Measurements from ENCODE around the gene WHRN.

Gene WHRN

DNA sequence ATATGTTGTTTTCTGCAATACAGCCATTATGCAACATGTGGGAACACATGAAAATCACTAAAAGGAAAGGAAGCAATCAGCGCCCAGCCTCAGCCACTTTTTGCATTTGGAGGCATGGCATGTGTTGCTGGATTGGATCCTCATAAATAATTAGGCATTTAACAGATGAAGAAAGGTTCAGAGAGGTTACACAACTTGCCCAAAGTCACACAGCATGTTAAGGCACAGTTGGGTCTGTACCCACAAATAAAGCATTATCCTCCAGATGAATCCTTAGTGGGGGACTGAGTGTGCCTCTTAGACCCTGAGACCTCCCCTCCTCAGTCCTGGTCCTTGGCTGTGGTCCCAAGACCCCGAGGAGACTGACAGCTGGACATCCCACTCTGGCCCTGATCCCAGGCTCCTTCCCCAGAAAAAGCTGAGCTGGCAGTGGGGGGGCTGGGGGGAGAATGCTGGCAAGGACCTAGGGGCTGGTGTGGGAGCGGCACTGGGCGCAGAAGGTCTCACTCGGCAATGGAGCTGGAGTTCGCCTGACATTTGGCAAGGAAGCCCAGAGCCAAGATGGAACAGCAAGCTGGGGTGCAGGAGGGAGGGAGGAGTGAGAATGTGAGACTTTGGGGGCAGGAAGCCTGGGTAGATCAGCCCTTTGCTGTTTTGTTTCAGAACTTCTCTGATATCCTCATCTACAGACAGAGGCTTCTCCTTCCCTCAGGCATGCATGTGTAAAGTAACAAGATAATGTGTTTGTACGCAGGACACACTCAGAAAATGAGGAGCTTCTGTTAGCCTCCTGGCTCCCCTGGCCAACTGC is 110.5 kb downstream of the WHRN start:
- DNase-seq: no peak

DNA sequence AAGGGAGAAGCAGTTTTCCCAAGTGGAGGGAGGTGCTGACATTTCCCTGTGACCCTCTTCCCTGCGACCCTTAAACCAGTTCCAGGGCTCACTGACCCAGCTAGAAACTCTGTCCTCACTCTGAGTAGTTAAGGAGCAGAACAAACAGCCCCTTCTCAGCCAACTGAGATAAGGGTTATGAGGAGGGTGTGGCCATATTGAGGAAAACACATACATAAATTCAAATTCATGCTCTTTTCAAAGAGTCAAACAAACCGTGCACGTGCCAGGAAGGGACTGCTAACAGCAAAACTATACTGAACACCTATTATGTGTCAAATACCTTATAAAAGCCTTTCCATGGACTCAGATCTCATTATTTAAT is 112.5 kb downstream of the WHRN start:
- DNase-seq: no peak

DNA sequence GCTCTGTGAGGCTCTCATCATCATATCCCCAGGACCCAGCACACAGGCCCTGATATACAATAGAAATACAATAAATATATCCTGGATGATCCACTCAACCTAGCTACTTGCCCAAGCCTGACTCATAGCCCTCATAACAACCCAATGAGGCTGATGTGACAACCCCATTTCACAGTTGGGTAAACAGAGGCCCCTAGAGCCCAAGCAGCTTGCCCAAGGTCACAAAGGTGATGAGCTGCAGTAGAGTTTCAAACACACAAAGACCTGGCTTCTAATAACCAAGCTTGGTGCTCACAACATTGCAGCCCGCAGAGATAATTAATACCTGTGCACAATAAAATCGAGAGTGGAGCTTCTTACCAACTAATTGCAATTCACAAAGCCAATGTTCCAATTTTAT is 114.3 kb downstream of the WHRN start:
- no peak for DNase-seq

DNA sequence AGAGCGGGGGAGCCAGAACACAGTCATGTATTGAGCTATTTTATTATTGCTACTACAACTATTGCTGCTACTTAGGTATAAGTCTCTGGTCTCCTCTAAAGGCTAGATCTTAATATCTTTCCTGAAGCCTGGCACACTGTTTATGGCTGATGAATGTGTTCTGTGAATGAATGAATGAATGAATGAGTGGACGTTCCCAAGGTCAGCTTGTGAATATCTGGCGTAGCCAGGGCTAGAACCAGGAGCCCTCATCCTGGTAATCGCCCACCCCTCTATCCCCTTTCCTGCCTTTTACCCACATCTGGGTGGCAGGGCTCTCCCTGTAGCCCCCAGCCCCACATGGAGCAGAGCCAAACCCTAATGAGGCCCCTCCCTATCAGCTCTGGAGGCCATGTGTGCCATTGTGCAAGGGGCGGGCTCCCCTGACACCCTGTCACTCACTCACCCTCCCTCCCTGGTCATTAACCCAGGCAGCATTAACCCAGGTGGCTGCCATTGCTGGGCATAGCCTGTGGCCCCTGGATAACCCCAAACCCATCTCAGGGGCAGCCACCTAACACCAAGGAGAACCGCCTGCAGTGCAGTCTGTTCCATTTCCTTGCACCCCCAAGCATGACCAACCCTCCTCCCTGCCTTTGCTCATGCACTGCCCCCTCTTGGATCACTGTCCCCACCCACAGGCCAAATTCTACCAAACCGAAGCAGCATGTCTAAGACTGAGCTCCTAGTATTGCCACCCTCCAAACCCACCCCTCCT is 115.5 kb downstream of the WHRN start:
- no peak for DNase-seq

DNA sequence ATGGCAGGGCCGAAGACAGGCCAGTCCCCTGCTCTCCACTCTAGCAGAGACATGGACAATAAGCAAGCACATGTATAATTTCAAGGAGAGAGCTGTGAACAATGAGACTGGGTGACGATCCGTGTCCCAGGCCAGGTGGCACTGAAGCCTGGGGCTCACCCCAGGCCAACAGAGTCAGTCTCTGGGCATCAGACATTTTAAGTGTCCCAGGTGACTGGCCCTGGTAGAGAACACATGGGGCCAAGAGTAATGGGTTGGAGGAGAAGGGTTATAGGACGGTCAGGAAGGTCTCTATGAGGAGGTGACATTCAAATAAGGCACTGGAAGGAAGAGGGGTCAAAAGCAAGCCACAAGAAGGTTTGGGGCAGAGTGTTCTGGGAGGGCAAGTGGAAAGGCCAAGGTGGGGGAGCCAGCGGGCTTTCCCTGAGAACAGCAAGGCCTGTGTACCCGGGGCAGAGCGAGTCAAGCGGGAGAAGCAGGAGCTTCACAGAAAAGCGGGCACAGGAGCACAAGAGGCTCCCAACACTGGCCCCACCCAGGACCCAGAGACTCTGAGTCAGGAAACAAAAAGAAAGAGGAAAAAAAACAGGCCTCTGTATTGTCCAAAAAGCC is 116.4 kb downstream of the WHRN start:
- no peak for DNase-seq

DNA sequence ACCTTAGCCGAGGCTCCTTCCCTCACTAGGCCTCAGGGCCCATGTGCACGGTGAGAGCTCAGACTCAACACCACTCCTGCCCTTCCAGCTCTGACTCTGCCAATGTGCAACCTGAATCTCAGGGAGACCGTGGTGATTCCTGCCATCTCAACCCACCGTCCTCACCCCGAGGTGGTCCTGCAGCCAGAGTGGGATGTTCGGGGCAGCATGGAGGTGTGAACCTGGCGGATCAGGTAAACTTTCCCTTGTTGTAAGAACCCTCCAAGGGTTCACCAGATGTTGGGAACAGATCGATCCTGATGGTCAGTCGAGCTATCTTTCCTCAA is 117.0 kb downstream of the WHRN start:
- DNase-seq: no peak

DNA sequence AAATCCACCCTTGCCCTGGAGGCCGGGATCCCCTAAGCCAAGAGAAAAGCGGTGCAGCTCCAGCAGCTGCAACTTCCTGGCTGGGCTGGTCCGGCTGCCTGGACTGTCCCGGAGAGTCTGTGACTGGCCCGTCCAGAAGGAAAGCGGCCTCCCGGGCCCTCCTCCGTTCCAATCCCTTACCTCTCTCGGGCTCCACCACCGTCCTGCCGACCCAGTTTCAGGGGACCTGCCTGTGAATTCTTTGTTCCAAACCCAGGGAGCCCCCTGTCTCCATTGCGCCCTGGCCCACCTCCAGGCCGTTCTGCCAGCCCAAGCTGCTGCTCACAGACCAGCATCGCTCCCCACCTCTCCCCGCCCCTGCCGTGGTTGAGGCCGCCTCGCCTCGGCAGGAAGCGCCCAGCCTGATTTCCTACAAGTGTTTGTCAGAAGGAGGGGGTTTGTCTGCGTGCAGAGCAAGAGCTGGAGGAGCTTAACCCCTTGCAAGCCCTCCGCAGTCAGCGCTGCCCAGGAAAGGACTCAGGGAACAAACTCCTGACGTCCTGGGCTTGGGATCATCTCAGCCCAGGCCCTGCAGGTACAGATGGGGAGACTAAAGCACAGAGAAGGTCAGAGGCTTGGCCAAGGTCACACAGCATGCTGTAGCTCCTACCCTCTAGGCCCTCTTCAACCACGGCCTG is 117.5 kb downstream of the WHRN start, which contains the start of gene AKNA:
TSS of gene AKNA (minus strand) at position 303 of the 677 bp plus-strand sequence. CDS start 6,649 bp downstream, outside the sequence.
- DNase-seq: peak; percentile 69 to 70

DNA sequence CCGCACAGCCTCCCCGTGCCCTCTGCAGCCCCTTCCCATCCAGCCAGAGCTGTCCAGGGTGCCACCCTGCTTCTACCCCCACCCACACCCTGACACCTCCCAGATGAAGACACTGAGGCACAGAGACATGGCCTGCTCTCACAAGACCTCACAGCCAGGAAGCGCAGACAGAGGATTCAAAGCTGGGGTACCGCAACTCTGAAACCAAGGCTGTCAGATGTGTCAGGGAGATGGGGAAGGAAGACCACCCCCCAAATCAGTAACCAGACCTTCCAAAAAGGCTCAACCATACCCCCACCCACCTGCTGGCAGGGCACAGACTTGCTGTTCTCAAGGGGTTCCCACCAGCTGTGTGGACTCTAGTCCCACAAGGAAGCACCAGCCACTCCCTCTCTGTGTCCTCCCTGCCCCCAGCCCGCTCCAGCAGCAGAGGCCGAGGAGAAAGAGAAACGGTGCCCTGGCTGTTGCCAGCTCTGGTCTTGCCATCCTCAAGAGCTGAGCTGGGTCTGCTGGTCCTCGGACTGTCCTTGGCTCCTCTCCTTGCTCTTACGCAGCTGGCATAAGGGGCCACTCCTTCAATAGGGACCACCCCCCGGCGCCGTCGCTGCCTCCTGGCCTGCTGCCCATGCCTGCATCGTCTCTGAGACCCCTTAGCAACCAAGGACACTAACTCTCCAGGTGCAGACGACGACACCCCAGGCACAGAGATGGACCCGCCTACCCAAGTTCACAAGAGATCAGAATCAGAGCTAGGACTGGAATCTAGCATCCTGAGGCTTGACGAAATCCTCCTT is 118.2 kb downstream of the WHRN start:
- no peak for DNase-seq

DNA sequence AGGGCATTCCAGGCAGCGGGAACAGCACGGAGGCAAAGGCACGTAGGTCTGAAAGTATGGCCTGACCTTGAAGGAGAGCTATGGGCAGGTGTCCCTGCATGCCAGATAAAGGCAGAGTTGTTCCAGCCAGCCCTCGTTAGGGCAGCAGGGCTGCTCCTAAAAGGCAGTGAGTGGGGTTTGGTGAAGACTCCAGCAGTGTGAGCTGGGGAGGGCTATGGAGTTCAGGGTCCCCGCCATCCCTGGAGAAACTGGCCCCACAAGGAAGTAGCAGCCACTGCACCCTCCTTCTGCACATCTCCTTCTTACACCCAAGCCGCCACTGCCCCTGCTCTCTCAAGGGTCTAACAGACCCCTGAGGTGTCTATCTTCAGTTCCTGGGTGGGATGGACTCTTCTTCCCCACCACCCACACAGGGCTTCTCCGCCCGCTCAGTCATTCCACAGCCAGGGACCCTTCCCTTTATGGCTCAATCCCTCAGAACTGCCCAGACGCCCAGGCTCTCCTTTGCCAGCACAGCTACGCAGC is 118.8 kb downstream of the WHRN start:
- no peak for DNase-seq

DNA sequence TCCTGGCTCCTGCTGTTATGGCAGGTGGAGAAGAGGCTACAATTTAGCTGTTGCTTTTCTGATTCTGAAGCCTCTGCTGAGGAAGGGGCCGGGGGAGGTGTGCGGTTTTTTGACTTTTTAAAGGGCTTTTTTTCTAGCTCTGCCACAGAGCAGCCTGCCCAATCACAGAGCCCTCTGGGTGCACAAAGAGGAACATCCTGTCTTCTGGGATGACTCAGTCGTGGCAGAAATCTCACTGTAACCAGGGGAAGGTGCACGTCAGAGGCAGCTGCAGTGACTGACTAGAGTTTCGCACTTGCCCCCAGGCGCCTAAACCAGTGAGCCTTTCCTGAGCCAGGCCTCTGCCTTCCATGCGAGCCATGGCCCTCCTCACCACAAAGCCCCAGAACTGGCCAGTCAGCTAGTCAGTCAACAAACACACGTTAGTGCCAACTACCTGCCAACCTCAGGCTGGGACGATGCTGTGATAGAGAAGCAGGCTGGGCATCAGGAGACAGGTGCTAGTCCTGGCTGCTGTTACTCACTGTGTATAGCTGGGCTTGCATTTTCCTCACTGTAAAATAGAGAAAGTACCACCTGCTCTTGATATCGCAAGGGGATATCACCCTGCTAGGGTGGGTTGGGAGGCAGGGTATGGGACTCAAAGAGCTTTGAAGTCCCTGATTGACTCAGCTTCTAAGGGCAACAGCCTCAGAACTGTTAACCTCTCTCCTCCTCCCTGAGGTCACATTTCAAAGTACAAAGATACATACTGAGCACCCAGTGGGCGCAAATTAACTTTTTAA is 119.7 kb downstream of the WHRN start:
- DNase-seq: peak; percentile 73 to 77

DNA sequence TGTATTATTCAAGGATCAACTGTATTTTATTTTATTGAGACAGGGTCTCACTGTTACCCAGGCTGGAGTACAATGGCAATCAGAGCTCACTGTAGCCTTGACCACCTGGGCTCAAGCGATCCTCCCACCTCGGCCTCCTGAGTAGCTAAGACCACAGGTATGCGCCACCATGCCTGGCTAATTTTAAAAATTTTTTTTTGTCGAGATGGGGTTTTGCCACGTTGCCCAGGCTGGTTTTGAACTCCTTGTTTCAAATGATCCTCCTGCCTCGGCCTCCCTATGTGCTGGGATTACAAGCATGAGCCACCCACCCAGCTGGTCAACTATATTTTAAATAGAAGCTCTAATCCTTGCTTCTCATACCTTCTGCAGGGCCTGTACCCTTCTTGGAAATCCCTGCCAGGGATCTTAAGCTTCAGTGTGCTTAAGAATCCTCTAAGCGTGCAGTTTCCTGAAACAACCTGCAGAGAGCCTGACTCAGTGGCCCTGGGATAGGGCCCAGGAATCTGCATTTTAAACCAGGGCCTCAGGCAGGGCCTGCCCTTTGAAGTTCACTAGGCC is 120.4 kb downstream of the WHRN start:
- no peak for DNase-seq

DNA sequence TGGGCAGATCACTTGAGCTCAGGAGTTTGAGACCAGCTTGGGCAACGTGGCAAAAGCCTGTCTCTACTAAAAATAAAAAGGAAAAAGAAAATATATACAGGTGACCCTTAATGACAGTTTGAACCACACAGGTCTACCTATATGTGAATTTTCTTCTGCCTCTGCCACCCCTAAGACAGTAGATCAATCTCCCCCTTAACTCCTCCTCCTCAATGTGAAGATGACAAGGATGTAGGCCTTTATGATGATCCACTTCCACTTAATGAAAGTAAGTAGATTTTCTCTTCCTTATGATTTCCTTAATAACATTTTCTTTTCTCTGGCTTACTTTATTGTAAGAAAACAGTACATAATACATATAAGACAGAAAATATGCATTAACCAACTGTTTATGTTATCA is 120.9 kb downstream of the WHRN start:
- no peak for DNase-seq

DNA sequence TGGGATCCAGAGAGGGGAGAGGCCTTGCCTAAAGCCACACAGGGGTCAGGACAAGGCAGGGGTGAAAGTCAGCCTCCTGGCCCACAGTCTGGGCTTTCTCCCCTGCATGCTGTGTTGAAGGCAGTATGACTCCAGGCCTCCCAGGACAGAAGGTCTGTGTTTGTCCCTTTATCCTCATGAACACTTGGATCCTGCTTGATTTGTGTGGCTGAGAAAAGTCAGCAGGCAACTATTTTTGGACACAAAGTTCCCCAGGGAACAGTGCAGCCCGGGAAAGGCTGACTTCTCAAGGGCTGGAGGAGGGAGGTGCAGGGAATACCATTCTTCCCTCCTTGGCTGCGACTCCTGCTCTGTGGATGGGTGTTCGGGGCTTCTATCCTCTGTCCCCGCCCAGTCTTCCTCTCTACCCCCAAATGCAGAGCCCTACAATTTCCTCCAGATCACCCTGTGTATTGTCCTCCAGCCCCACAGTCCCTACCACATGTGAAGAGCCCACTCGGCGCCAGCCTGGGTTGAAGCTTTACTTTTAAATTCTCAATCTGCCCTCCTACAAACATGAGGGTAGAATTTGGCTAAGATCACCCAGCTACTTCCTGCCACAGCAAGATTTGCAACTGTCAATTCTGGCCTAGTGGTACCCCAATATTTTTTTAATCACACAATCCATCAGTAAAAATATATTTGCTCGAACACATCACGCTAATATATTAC is 121.6 kb downstream of the WHRN start:
- DNase-seq: no peak

DNA sequence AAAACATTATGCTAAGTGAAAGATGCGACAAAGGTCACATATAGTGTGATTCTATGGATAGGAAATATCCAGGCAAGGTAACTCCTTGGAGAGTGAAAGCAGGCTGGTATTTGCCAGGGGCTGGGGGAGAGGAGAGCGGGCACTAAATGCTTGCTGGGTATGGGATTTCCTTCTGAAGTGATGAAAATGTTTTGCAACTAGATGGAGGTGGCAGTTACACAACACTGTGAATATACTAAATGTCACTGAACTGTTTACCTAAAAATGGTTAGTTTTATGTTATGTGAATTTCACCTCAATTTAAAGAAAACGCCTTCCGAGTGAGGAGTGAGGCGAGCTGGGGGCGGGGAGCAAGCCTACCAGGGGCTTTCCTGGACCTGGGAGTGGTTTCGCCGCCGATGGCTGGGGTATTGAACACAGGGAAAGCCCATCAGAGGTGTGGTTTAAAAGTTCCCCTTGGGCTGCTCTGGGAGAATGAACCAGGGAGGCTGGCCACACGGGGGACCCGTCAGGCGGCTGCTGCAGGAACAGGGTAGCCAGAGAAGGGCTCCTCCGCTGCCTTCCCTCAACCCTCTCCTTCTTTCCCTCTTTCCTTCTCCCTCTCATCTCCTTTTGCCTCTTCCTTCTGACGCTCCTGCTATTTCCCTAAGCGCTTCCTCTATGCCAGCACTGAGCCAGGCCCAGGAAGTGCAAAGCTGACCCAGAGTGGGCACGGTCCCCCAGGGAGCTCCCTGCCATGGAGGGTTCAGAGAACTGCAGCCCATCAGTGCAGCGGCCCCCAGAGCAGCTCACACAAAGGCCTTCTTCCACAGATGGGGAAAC is 122.4 kb downstream of the WHRN start:
- peak; percentile 34 to 60 for DNase-seq

DNA sequence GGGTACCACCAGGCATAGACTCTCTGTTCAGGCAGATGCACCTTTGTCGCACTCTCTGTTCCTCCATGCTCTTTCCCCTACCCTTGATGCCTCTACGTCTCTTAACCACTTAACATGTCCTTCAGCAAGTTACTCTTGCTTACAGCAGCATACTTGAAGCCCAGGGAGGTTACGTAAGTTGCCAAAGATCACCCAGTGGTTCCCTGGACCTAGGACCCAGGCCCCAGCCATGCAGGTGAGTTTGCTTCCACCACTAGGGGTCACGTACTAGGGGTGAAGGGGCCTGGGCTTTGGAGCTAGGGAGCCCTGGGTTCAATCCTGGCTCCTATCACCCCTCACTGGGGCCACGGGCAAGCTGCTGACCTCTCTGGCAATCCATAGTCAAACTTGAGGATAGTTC is 126.4 kb downstream of the WHRN start:
- DNase-seq: no peak

DNA sequence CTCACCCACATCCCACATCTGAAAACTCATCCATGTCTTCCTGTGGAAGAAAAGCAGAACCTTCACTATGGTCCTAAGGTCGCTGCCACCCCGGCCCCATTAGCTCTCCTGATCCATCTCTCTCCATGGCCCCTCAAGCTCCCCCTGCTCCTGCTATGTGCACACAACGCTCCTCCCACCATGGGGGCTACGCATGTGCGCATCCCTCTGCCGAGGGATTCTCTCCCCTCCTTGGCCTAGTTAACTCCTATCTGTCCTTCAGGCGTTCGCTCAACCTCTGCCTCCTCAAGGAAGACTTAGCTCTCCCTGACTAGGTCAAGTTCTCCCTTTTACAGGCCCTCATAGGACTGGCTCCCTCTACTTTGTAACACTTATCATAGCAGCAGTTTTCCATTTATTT is 127.3 kb downstream of the WHRN start:
- DNase-seq: no peak

DNA sequence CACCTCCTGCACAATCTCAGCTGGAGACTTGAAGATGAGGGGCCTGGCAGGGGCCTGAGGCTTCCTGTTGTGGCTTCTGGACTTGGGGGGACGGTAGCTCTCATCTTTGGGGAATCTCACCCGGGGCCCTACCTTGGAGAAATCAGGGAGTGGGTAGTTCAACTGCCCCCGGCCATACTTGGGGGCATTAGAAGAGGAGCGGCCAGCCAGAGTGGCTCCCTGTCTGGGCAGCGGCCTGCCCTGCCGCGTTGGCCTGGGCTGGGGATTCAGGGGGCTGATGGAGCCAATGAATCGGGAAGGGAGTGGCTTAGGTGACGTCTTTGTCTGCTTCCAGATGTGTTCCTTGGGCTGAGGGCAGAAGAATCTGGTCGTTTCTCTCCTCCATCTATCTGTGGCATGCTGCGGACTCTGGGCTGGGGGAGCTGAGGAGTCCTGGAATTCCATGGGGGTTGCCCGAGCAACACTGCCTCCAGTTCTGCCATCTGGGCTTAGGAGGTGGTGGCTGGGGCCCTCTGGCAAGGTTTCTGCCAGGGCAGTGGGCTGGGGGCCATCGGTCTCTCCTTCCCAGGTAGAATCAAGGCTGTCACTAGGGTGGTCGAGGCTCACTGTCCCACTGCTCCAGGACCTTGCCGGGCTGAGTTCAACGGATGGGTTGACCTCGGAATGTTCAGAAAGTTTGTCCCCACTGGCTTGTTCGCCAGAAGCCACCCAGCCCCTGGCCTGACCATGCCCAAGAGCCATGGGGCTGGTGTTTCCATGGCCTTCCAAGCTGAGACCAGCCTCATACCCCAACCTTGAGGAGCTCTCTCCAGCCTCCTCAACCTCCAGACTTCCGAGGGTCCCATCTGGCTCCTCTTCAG is 128.5 kb downstream of the WHRN start:
- DNase-seq: no peak

DNA sequence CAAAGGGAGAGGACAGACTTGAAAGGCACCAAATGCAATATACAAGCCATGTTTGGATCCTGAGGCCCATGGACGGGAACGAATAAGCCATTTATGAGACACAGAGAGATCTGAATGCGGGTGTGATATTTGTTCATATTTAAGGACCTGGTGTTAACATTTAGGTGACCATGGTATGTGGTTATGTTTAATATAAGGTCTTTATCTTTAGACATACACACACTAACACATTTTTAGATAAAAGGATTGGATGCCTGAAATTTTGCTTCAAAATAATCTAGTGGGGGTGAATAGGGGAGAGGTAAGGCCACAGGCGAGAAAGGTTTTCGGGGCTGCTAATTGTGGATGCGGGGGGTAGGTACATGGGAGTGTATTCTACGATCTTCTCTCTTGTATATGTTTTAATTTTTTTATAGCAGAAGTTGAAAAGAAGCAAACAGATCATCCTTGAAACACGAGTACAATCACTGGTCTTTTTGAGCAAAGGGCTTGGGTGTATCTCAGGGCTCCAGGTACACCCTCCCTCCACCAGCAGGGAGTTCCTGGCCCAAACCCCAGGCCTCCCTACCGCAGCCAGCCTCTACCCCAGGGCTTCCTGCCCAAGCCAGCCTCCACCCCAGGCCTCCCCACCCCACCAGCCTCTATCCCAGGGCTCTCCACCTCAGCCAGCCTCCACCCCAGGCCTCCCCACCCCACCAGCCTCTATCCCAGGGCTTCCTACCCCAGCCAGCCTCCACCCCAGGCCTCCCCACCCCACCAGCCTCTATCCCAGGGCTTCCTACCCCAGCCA is 129.7 kb downstream of the WHRN start:
- DNase-seq: no peak

Measured in stimulated activated CD4-positive, alpha-beta T cell treated with anti-CD3 and anti-CD28 coated beads, Interleukin-2, amount 100 ng/mL, for 48 hours (primary cell).